Measurements from ENCODE around the gene DPYD.
"Not testable (repeated sequence)": the region's sequence is repeated elsewhere in the genome, so short reads cannot be mapped to it uniquely, and the experiment has no call there.

DPYD gene

GRCh38 chr1:97277891-97278654 is 642.8 kb downstream of the DPYD start:
- DNase-seq (ENCODE audit: low read depth) = peak; percentile 91

- peak; percentile 20 for DNase-seq (ENCODE audit: low read depth)
Observed at GRCh38 chr1:97271916-97272788, 648.7 kb downstream of the DPYD start.

- peak; percentile 76 for DNase-seq (ENCODE audit: low read depth)
Observed at GRCh38 chr1:97270508-97271307, 650.1 kb downstream of the DPYD start.

GRCh38 chr1:97265630-97266029 is 655.2 kb downstream of the DPYD start:
- DNase-seq (ENCODE audit: low read depth) = no peak

GRCh38 chr1:97262842-97263241 is 658.0 kb downstream of the DPYD start:
- no peak for DNase-seq (ENCODE audit: low read depth)

- DNase-seq (ENCODE audit: low read depth) = no peak
Observed at GRCh38 chr1:97258597-97258996, 662.2 kb downstream of the DPYD start.

- DNase-seq (ENCODE audit: low read depth) = no peak
Observed at GRCh38 chr1:97254731-97255463, 665.9 kb downstream of the DPYD start.

- no peak for DNase-seq (ENCODE audit: low read depth)
Observed at GRCh38 chr1:97252925-97253324, 667.9 kb downstream of the DPYD start.

GRCh38 chr1:97252076-97252475 is 668.8 kb downstream of the DPYD start:
- DNase-seq (ENCODE audit: low read depth) = peak; percentile 95

GRCh38 chr1:97247196-97247595 is 673.6 kb downstream of the DPYD start:
- DNase-seq (ENCODE audit: low read depth) = peak; percentile 86

- peak; percentile 60 for DNase-seq (ENCODE audit: low read depth)
Observed at GRCh38 chr1:97245682-97246081, 675.2 kb downstream of the DPYD start.

GRCh38 chr1:97245026-97245425 is 675.8 kb downstream of the DPYD start:
- DNase-seq (ENCODE audit: low read depth) = no peak

GRCh38 chr1:97243973-97244560 is 676.8 kb downstream of the DPYD start:
- peak; percentile 26 for DNase-seq (ENCODE audit: low read depth)

GRCh38 chr1:97238816-97239215 is 682.0 kb downstream of the DPYD start:
- no peak for DNase-seq (ENCODE audit: low read depth)

- not testable (repeated sequence) for DNase-seq (ENCODE audit: low read depth)
Observed at GRCh38 chr1:97231354-97231753, 689.5 kb downstream of the DPYD start.

GRCh38 chr1:97212671-97213070 is 708.2 kb downstream of the DPYD start:
- DNase-seq (ENCODE audit: low read depth) = no peak

- DNase-seq (ENCODE audit: low read depth) = peak; percentile 9
Observed at GRCh38 chr1:97210307-97210706, 710.5 kb downstream of the DPYD start.

GRCh38 chr1:97209381-97209957 is 711.4 kb downstream of the DPYD start:
- DNase-seq (ENCODE audit: low read depth) = peak; percentile 27

GRCh38 chr1:97207868-97208267 is 713.0 kb downstream of the DPYD start:
- no peak for DNase-seq (ENCODE audit: low read depth)

GRCh38 chr1:97204468-97204867 is 716.4 kb downstream of the DPYD start:
- DNase-seq (ENCODE audit: low read depth) = peak; percentile 43
